SK-N-SH treated with all-trans-retinoic acid at 6 μM for 48 hours (cell line): Measurements from ENCODE around the gene NLRP8.
"Not testable (repeated sequence)": the region's sequence is repeated elsewhere in the genome, so short reads cannot be mapped to it uniquely, and the experiment has no call there.

Experiments
- ATAC-seq: fragments of 200-7000 bp; cut with Tn5 transposase; 3 replicates; pipeline ENCODE4 v1.9.1; 2020; ENCODE audit warnings: mild to moderate bottlenecking, moderate library complexity
- ARNTL ChIP-seq: fragments of 450-650 bp; formaldehyde crosslinking; IDR thresholded peaks from 2 replicates; pipeline ENCODE4 v1.5.0; 2020; ENCODE audit warnings: low read depth, mild to moderate bottlenecking, moderate library complexity, borderline replicate concordance
- BACH2 ChIP-seq: fragments of 250-450 bp; sonication (Bioruptor Pico); IDR thresholded peaks from 2 replicates; pipeline ENCODE4 v1.9.0; 2021; ENCODE audit warnings: mild to moderate bottlenecking, borderline replicate concordance
- CREB5 ChIP-seq: fragments of 250-450 bp; sonication (Bioruptor Pico); IDR thresholded peaks from 2 replicates; pipeline ENCODE4 v1.5.1; 2020; ENCODE audit warnings: low read depth, mild to moderate bottlenecking, moderate library complexity
- CSDC2 ChIP-seq: fragments of 250-450 bp; sonication (Bioruptor Pico); IDR thresholded peaks from 2 replicates; pipeline ENCODE4 v1.5.0; 2020; ENCODE audit warnings: mild to moderate bottlenecking, moderate library complexity
- CSRNP3 ChIP-seq: fragments of 250-450 bp; sonication (Bioruptor Pico); IDR thresholded peaks from 2 replicates; pipeline ENCODE4 v1.5.1; 2021; ENCODE audit warnings: mild to moderate bottlenecking, moderate library complexity
- ESRRG ChIP-seq: fragments of 250-450 bp; sonication (Bioruptor Pico); IDR thresholded peaks from 2 replicates; pipeline ENCODE4 v1.6.1; 2021; ENCODE audit warnings: mild to moderate bottlenecking
- GLIS3 ChIP-seq: fragments of 250-450 bp; sonication (Bioruptor Pico); IDR thresholded peaks from 2 replicates; pipeline ENCODE4 v1.5.0; 2020; ENCODE audit warnings: mild to moderate bottlenecking, moderate library complexity
- ISL1 ChIP-seq: fragments of 250-450 bp; sonication (Bioruptor Pico); IDR thresholded peaks from 2 replicates; pipeline ENCODE4 v2.1.2; 2022; ENCODE audit warnings: mild to moderate bottlenecking, moderate library complexity
- OSR1 ChIP-seq: fragments of 250-450 bp; sonication (Bioruptor Pico); IDR thresholded peaks from 2 replicates; pipeline ENCODE4 v1.8.0; 2022; ENCODE audit warnings: moderate library complexity, mild to moderate bottlenecking, inconsistent platforms
- PATZ1 ChIP-seq: fragments of 250-450 bp; sonication (Bioruptor Pico); IDR thresholded peaks from 2 replicates; pipeline ENCODE4 v1.8.0; 2020; ENCODE audit warnings: mild to moderate bottlenecking, moderate library complexity, borderline replicate concordance
- POU6F1 ChIP-seq: fragments of 250-450 bp; sonication (Bioruptor Pico); IDR thresholded peaks from 2 replicates; pipeline ENCODE4 v1.8.0; 2021; ENCODE audit warnings: low read depth, mild to moderate bottlenecking, moderate library complexity, borderline replicate concordance
- PPARA ChIP-seq: fragments of 250-450 bp; sonication (Bioruptor Pico); IDR thresholded peaks from 2 replicates; pipeline ENCODE4 v1.5.0; 2020; ENCODE audit warnings: mild to moderate bottlenecking, borderline replicate concordance
- RARB ChIP-seq: fragments of 250-450 bp; sonication (Bioruptor Pico); IDR thresholded peaks from 2 replicates; pipeline ENCODE4 v1.8.0; 2021; ENCODE audit warnings: mild to moderate bottlenecking, moderate library complexity
- SNAI2 ChIP-seq: fragments of 250-450 bp; sonication (Bioruptor Pico); IDR thresholded peaks from 2 replicates; pipeline ENCODE4 v1.5.0; 2020; ENCODE audit warnings: mild to moderate bottlenecking, moderate library complexity
- TCF4 ChIP-seq: fragments of 250-450 bp; sonication (Bioruptor Pico); IDR thresholded peaks from 2 replicates; pipeline ENCODE4 v1.8.0; 2021; ENCODE audit warnings: mild to moderate bottlenecking, moderate library complexity, borderline replicate concordance
- TOX ChIP-seq: fragments of 250-450 bp; sonication (Bioruptor Pico); IDR thresholded peaks from 2 replicates; pipeline ENCODE4 v1.8.0; 2021; ENCODE audit warnings: mild to moderate bottlenecking, moderate library complexity, borderline replicate concordance
- TSHZ2 ChIP-seq: fragments of 250-450 bp; sonication (Bioruptor Pico); IDR thresholded peaks from 2 replicates; pipeline ENCODE4 v1.5.0; 2020; ENCODE audit warnings: mild to moderate bottlenecking, moderate library complexity
- ZC3H10 ChIP-seq: fragments of 250-450 bp; sonication (Bioruptor Pico); IDR thresholded peaks from 2 replicates; pipeline ENCODE4 v1.5.1; 2021; ENCODE audit warnings: mild to moderate bottlenecking, moderate library complexity
- ZFP3 ChIP-seq: fragments of 250-450 bp; sonication (Bioruptor Pico); IDR thresholded peaks from 2 replicates; pipeline ENCODE4 v1.5.0; 2020; ENCODE audit warnings: mild to moderate bottlenecking, moderate library complexity
- ZFP30 ChIP-seq: fragments of 450-650 bp; formaldehyde crosslinking; IDR thresholded peaks from 2 replicates; pipeline ENCODE4 v1.5.0; 2022; ENCODE audit warnings: mild to moderate bottlenecking, moderate library complexity
- ZNF565 ChIP-seq: fragments of 450-650 bp; formaldehyde crosslinking; conservative IDR thresholded peaks from 2 replicates; pipeline ENCODE4 v1.5.0; 2020; ENCODE audit warnings: low read depth, mild to moderate bottlenecking, moderate library complexity
- ZNF70 ChIP-seq: fragments of 450-650 bp; formaldehyde crosslinking; IDR thresholded peaks from 2 replicates; pipeline ENCODE4 v1.5.0; 2020; ENCODE audit warnings: mild to moderate bottlenecking, moderate library complexity
- ZNF8 ChIP-seq: fragments of 450-650 bp; formaldehyde crosslinking; IDR thresholded peaks from 2 replicates; pipeline ENCODE4 v1.5.0; 2020; ENCODE audit warnings: mild to moderate bottlenecking, moderate library complexity

Gene NLRP8

GRCh38 chr19:55923556-55923955 lies 24.1 kb upstream of the NLRP8 start:
- TF ChIP-seq ISL1 (CRISPR knock-in tag) (no peak), PATZ1 (CRISPR knock-in tag) (no peak), CREB5 (CRISPR knock-in tag) (no peak), CSRNP3 (no peak), ESRRG (CRISPR knock-in tag) (no peak), TOX (no peak), GLIS3 (CRISPR knock-in tag) (no peak), TSHZ2 (CRISPR knock-in tag) (no peak), ZNF70 (CRISPR knock-in tag) (no peak), TCF4 (no peak), BACH2 (CRISPR knock-in tag) (no peak), ZC3H10 (CRISPR knock-in tag) (no peak), RARB (CRISPR knock-in tag) (no peak), OSR1 (CRISPR knock-in tag) (no peak)
- no peak for ATAC-seq

- no peak for ATAC-seq
- TF ChIP-seq POU6F1 (CRISPR knock-in tag): no peak
- TF ChIP-seq ZC3H10 (CRISPR knock-in tag): no peak
- TF ChIP-seq ZNF8 (CRISPR knock-in tag): no peak
- TF ChIP-seq CSDC2 (CRISPR knock-in tag): no peak
- TF ChIP-seq ZFP30: no peak
- TF ChIP-seq GLIS3 (CRISPR knock-in tag): no peak
- no peak for TF ChIP-seq TOX
- no peak for TF ChIP-seq PPARA (CRISPR knock-in tag)
- TF ChIP-seq PATZ1 (CRISPR knock-in tag): no peak
- TF ChIP-seq ZFP3 (CRISPR knock-in tag): no peak
- no peak for TF ChIP-seq ARNTL (CRISPR knock-in tag)
- TF ChIP-seq ISL1 (CRISPR knock-in tag): no peak
- TF ChIP-seq ESRRG (CRISPR knock-in tag): no peak
- TF ChIP-seq TSHZ2 (CRISPR knock-in tag): no peak
- TF ChIP-seq SNAI2 (CRISPR knock-in tag): no peak
- no peak for TF ChIP-seq CREB5 (CRISPR knock-in tag)
- TF ChIP-seq ZNF565 (CRISPR knock-in tag): no peak
- TF ChIP-seq RARB (CRISPR knock-in tag): no peak
Observed at GRCh38 chr19:55927991-55928390, 19.6 kb upstream of the NLRP8 start.

GRCh38 chr19:55929258-55929657 lies 18.4 kb upstream of the NLRP8 start:
- not testable (repeated sequence) for ATAC-seq
